CD4-positive, alpha-beta memory T cell (primary cell): Measurements from ENCODE around the gene LRRC75B. TPM values are rescaled to one million over a fixed set of nuclear protein-coding genes. Genes with fewer than 3 reads are reported as not detected.
"Not testable (repeated sequence)": the region's sequence is repeated elsewhere in the genome, so short reads cannot be mapped to it uniquely, and the experiment has no call there.

Experiments
- CTCF ChIA-PET: fragments of 350-600 bp; sonication (Branson Sonifier 250); formaldehyde crosslinking; loops from one replicate; lab custom pipeline; 2021; ENCODE audit warnings: inconsistent platforms; ENCODE audit not compliant: partially characterized antibody; lab: Charles Lee
- POLR2A ChIA-PET: fragments of 350-600 bp; sonication (Branson Sonifier 250); formaldehyde crosslinking; loops from one replicate; lab custom pipeline; 2021; ENCODE audit not compliant: partially characterized antibody; lab: Charles Lee
- DNase-seq, 5 donors: peaks; one replicate each; pipeline versions ENCODE4 v3.0.0 to v3.0.0-alpha.2; 2020 to 2022; ENCODE audit warnings: mixed read lengths in 1 of 5
- H3K27ac ChIP-seq: one replicate; pipeline ENCODE4 v1.7.0; 2013; ENCODE audit warnings: low read depth, low read length
- H3K27me3 ChIP-seq: 2 replicates; pipeline ENCODE4 v1.7.0; 2013; ENCODE audit warnings: mild to moderate bottlenecking, low read length, moderate library complexity; ENCODE audit not compliant: insufficient read depth
- H3K36me3 ChIP-seq: 2 replicates; pipeline ENCODE4 v1.7.0; 2013; ENCODE audit warnings: mild to moderate bottlenecking, low read length, moderate library complexity; ENCODE audit not compliant: insufficient read depth
- H3K4me1 ChIP-seq: 2 replicates; pipeline ENCODE4 v1.7.0; 2013; ENCODE audit warnings: mild to moderate bottlenecking, low read length, moderate library complexity; ENCODE audit not compliant: insufficient read depth
- H3K4me3 ChIP-seq, 2 donors: one replicate each; pipeline ENCODE4 v1.7.0; 2013; ENCODE audit warnings: low read length in 2 of 2, mild to moderate bottlenecking in 1 of 2
- H3K9me3 ChIP-seq, 2 donors: one replicate each; pipeline ENCODE4 v1.7.0; 2013; ENCODE audit warnings: low read length in 2 of 2, control low read depth in 1 of 2; ENCODE audit not compliant: control insufficient read depth in 1 of 2
- H3K27ac Mint-ChIP-seq, 7 donors: one replicate each; pipeline ENCODE4 v1.8.0; 2020 to 2021; ENCODE audit warnings: mixed read lengths in 7 of 7, mild to moderate bottlenecking in 6 of 7, inconsistent platforms in 3 of 7, moderate library complexity in 3 of 7
- H3K27me3 Mint-ChIP-seq, 2 donors: one replicate each; pipeline ENCODE4 v1.8.0; 2020 to 2021; ENCODE audit warnings: mixed read lengths in 2 of 2
- H3K36me3 Mint-ChIP-seq, 2 donors: one replicate each; pipeline ENCODE4 v1.8.0; 2020 to 2021; ENCODE audit warnings: mixed read lengths in 2 of 2, inconsistent platforms in 1 of 2, mild to moderate bottlenecking in 1 of 2
- H3K4me1 Mint-ChIP-seq, 4 donors: one replicate each; pipeline ENCODE4 v1.8.0; 2020 to 2021; ENCODE audit warnings: mixed read lengths in 4 of 4, mild to moderate bottlenecking in 1 of 4
- H3K4me3 Mint-ChIP-seq, 8 donors: one replicate each; pipeline ENCODE4 v1.8.0; 2020 to 2021; ENCODE audit warnings: mixed read lengths in 8 of 8, mild to moderate bottlenecking in 7 of 8, moderate library complexity in 6 of 8, inconsistent platforms in 3 of 8
- H3K9me3 Mint-ChIP-seq, 8 donors: one replicate each; pipeline ENCODE4 v1.8.0; 2020 to 2021; ENCODE audit warnings: mixed read lengths in 8 of 8, mild to moderate bottlenecking in 5 of 8, inconsistent platforms in 3 of 8, moderate library complexity in 1 of 8
- intact Hi-C: fragments of 100-400 bp; cut with micrococcal nuclease; formaldehyde crosslinking; loops from one replicate; pipeline ENCODE4 v1.15.1; 2023
- polyA plus RNA-seq, 2 donors: library from polyadenylated mRNA; unstranded; fragments of 300-500 nt; fragmentation: Illumina TruSeq; gene quantifications; one replicate each; pipeline ENCODE4 v1.2.3, GENCODE V29; 2021
- total RNA-seq, 2 experiments: library from RNA; stranded (reverse); gene quantifications; one replicate each; pipeline ENCODE4 v1.2.3, GENCODE V29; 2021

LRRC75B gene
- total and polyA plus RNA-seq, 4 experiments from 2014 or later = 0.19 to 0.40 TPM; not detected in 2

DNA sequence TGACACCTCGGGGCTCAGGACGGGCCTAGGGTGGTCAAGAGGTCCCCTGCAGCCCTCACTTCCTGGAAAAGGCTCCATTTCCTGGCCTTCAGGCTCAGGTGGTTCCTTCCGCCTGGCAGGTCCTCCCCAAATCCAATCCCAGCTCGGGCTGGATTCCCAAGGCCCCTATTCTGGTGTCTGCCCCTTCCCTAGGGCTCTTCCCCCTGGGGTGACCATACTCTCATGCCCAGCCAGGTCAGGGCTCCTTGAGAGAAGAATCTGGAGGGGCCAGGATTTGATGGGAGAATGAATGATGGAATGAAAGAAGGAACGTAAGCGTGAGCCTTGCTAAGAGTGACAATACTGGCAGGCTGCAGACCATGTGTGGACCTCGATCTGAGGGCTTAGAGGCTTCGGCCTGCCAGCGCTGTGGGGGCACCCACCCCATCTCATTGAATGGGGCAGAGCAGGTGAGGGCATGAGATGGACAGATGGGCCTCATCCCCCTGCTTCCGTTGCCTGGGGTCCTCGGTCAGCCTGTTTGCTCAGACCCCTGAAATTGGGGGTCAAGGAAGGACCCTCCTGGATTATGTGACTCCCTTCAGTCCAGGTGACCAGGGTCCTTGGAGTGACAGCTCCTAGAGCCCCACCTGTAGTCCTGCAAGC, 9.4 kb upstream of the LRRC75B start:
- POLR2A ChIA-PET, H3K4me1 ChIP-seq, DNase-seq, H3K36me3 ChIP-seq, intact Hi-C loops, H3K27me3 Mint-ChIP-seq, H3K36me3 Mint-ChIP-seq, CTCF ChIA-PET, H3K4me3 Mint-ChIP-seq, H3K27ac ChIP-seq, H3K27me3 ChIP-seq, H3K4me3 ChIP-seq, H3K9me3 Mint-ChIP-seq, H3K9me3 ChIP-seq: not testable (repeated sequence)
- peak overlapping the region in 2 of 7 donors; percentile 29 to 35 for H3K27ac Mint-ChIP-seq
- peaks cover 8 to 37% (median 24%) of the 10 kb centered on the region in 4 donors for H3K4me1 Mint-ChIP-seq

DNA sequence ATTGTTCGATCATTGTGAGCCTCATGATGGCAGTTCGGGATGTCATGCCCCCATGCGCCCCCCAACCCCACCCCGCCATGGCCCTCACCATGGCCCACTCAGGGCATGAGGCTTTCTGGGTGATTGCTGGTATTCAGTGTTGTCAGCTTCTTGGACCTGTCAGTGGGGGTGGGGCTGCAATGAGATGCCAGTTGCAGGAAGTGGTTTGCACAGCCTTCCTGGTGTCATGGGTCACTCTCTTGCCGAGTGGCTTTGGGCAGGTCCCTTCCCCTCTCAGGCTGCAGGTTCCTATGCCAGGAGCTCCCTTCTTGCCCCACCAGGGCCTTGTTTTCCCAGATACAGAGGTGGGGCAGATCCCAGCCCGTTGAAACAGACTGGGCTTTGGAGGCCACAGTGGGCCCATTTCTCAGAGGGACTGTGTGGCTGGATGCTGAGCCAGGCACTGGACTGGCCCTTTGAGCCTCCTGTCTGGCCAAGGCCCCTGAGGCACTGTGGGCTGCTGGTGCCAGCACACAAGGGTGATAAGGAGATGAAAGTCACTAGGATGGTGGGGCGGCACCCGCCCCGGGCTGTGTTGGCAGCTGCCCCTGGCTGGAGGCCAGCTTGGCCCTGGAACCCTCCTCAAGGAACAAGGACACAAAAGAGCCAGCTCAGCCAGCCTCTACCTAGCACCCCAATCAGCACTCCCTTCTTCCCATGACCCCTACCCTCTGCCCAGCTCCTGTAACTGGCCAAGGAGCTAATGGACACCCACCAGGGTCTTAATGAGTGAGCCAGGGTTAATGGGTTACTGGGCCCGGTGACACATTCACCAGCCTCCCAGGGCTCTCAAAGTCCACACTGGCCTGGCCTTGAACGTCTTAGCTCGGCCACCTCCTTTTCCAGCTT, 8.6 kb upstream of the LRRC75B start:
- H3K36me3 Mint-ChIP-seq = no peaks in the 10 kb centered on the region
- intact Hi-C loops = no loop called here
- DNase-seq = no peak
- H3K4me1 Mint-ChIP-seq = peaks cover 8 to 34% (median 24%) of the 10 kb centered on the region in 4 donors
- no peaks in the 10 kb centered on the region for H3K9me3 Mint-ChIP-seq
- Histone ChIP-seq H3K36me3 (no peaks in the 10 kb centered on the region), H3K9me3 (no peaks in the 10 kb centered on the region), H3K27ac (no peak overlapping the region), H3K4me1 (peaks cover 8% of the 10 kb centered on the region), H3K27me3 (no peaks in the 10 kb centered on the region), H3K4me3 (no peak overlapping the region)
- ChIA-PET CTCF (no interaction called here), POLR2A (no interaction called here)
- H3K27me3 Mint-ChIP-seq = no peaks in the 10 kb centered on the region
- H3K27ac Mint-ChIP-seq = peak overlapping the region in 1 of 7 donors; percentile 37
- no peak overlapping the region for H3K4me3 Mint-ChIP-seq

DNA sequence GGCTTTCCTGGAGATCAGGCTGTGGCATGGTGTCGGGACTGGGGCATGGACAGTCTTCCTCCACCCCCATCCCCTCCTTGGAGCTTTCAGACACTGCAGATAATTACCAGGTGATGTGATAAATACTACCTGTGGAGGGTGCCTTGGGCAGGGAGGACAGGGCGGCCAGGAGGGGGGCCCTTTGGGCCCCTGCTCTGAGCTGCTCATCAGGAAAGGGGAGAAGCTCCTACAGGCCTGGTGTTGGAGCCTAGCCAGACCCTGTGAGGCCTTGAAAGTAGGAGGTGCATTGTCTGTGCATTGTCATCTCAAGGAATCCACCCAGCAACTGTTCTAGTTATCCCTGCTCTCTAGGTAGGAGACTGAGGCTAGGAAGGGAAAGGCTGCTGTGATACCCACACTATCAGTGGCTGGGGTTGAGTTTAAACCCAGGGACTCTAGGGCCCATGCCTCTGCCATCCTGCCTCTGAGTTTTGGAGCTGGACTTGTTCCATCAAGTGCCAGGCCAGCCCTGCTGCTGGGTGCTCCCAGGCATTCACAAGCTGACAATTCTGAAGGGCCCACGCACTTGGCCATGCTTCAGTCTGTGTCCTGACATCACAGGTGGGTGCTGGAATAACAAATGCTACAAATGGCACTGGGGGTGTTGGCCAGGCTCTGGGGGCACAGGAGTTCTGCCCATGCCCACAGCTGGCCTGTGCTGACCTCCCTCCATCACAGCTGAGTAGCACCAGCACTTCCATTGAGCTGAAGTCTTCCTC, 7.3 kb upstream of the LRRC75B start:
- CTCF ChIA-PET, H3K27me3 ChIP-seq, H3K4me3 ChIP-seq, H3K4me3 Mint-ChIP-seq, H3K4me1 ChIP-seq, H3K36me3 Mint-ChIP-seq, H3K27ac ChIP-seq, H3K27me3 Mint-ChIP-seq, H3K9me3 Mint-ChIP-seq, H3K9me3 ChIP-seq, DNase-seq, POLR2A ChIA-PET, H3K36me3 ChIP-seq, intact Hi-C loops: not testable (repeated sequence)
- Mint-ChIP-seq H3K4me1 (peaks cover 8 to 32% (median 23%) of the 10 kb centered on the region in 4 donors), H3K27ac (peak overlapping the region in 1 of 7 donors; percentile 61)

DNA sequence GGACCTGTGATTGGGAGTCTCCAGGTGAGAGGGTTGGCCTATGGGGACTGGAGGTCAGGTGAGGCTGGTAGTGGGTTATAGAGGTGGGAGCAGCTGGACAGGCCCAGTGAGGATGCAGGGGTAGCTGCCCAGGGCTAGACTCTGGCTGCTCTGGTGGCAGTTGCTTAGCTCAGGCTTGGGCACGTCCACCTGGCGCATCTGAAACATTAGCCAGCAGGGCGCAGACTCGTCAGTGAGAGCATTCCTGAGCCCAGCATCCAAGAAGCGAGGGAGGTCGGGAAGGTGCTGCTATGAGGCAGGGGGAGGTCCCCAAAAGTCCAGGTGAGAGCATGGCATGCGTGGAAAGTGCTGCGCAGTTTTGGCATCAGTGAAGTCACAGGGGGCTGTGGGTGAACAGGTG, 6.6 kb upstream of the LRRC75B start:
- Mint-ChIP-seq H3K9me3 (no peaks in the 10 kb centered on the region), H3K4me3 (no peak overlapping the region), H3K4me1 (peaks cover 8 to 32% (median 23%) of the 10 kb centered on the region in 4 donors), H3K27me3 (no peaks in the 10 kb centered on the region), H3K36me3 (no peaks in the 10 kb centered on the region), H3K27ac (peak overlapping the region in 4 of 7 donors; percentile 9 to 70 (median 48))
- Histone ChIP-seq H3K4me3 (no peak overlapping the region), H3K27ac (no peak overlapping the region), H3K9me3 (no peaks in the 10 kb centered on the region), H3K4me1 (peaks cover 8% of the 10 kb centered on the region), H3K36me3 (no peaks in the 10 kb centered on the region), H3K27me3 (no peaks in the 10 kb centered on the region)
- ChIA-PET CTCF (no interaction called here), POLR2A (no interaction called here)
- no peak for DNase-seq
- intact Hi-C loops = no loop called here

DNA sequence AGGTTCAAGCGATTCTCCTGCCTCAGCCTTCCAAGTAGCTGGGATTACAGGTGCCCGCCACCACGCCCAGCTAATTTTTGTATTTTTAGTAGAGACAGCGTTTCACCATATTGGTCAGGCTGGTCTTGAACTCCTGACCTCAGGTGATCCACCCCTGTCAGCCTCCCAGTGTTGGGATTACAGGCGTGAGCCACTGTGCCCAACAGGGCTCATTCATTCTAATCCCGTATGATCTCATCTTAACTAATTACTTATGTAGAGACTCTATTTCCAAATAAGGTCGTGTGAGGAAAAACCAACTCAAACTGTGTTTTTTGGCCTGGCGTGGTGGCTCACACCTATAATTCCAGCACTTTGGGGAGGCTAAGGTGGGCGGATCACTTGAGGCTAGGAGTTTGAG, 4.2 kb upstream of the LRRC75B start:
- H3K36me3 ChIP-seq, intact Hi-C loops, H3K4me3 ChIP-seq, DNase-seq, H3K27ac ChIP-seq, POLR2A ChIA-PET, H3K9me3 ChIP-seq, H3K4me3 Mint-ChIP-seq, H3K27ac Mint-ChIP-seq, H3K36me3 Mint-ChIP-seq, H3K27me3 ChIP-seq, CTCF ChIA-PET, H3K9me3 Mint-ChIP-seq, H3K27me3 Mint-ChIP-seq: not testable (repeated sequence)
- peaks cover 1 to 19% (median 10%) of the 10 kb centered on the region in 4 donors for H3K4me1 Mint-ChIP-seq
- peaks cover 11% of the 10 kb centered on the region for H3K4me1 ChIP-seq

DNA sequence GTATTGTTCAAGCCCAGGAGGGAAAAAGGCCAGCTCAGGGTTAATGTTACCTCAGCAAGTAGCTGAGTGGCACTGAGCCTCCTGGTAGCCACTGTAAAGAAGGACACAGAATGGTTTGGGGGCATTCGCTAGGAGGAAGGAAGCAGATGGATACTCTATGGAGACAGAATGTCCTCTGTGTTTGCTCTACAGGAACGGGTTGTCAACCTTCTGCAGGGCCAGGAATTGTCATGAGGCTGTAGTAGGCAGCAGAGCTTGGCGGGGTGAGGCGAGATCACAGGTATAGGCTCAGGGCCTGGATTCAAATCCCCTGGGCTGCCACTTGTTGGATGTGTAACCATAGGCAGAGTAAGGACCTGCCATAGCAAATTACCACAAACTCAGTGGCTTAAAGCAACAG, 3.0 kb upstream of the LRRC75B start:
- H3K27ac Mint-ChIP-seq = peak overlapping the region in 1 of 7 donors; percentile 13
- POLR2A ChIA-PET = no interaction called here

DNA sequence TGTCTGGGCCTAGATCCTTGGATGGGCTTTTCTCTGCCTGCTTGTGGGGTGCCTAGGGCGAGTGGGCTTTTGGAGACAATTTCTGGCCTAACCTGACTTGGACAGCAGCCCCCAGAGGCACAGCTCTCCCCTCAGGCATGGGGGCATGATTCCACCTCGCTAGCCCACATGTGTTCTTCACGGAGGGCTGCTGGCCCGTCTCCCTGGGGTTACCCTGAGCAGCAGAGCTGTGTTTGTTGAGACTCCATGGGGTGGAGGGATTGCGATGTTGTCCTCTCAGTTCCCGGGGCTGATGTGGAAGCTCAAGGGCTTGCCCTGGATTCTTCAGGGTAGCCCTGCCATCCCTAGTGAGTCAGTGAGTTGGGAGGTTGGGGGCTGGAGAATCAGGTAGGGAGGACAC, 2.4 kb upstream of the LRRC75B start:
- Histone ChIP-seq H3K27ac (no peak overlapping the region), H3K9me3 (no peaks in the 10 kb centered on the region), H3K4me1 (peaks cover 4% of the 10 kb centered on the region), H3K27me3 (no peaks in the 10 kb centered on the region), H3K36me3 (no peaks in the 10 kb centered on the region), H3K4me3 (no peak overlapping the region)
- ChIA-PET POLR2A (no interaction called here), CTCF (no interaction called here)
- Mint-ChIP-seq H3K27me3 (no peaks in the 10 kb centered on the region), H3K36me3 (no peaks in the 10 kb centered on the region), H3K27ac (no peak overlapping the region), H3K4me3 (no peak overlapping the region), H3K9me3 (no peaks in the 10 kb centered on the region), H3K4me1 (peaks cover 0 to 6% (median 2%) of the 10 kb centered on the region in 4 donors)
- no peak for DNase-seq
- intact Hi-C loops = no loop called here

More for the DNA sequence above, 3.0 kb upstream of the LRRC75B start:
- Histone ChIP-seq H3K9me3 (no peaks in the 10 kb centered on the region), H3K27ac (no peak overlapping the region), H3K4me3 (no peak overlapping the region), H3K36me3 (no peaks in the 10 kb centered on the region), H3K27me3 (no peaks in the 10 kb centered on the region), H3K4me1 (peaks cover 4% of the 10 kb centered on the region)
- H3K4me3 Mint-ChIP-seq = no peak overlapping the region
- CTCF ChIA-PET = no interaction called here
- intact Hi-C loops = no loop called here
- H3K36me3 Mint-ChIP-seq = no peaks in the 10 kb centered on the region
- no peak for DNase-seq
- H3K4me1 Mint-ChIP-seq = peaks cover 1 to 8% (median 2%) of the 10 kb centered on the region in 4 donors
- no peaks in the 10 kb centered on the region for H3K27me3 Mint-ChIP-seq
- H3K9me3 Mint-ChIP-seq = no peaks in the 10 kb centered on the region
